ENCODE results near the gene DCAF5. TPM values are rescaled to one million over a fixed set of nuclear protein-coding genes. Genes with fewer than 3 reads are reported as not detected.
A peak's percentile ranks its signal among the peaks of the same experiment; 100 is the strongest.

The DCAF5 gene
- total RNA-seq, 3 donors from 2014 or later: 40.4 to 45.0 (median 43.3) TPM

DNA sequence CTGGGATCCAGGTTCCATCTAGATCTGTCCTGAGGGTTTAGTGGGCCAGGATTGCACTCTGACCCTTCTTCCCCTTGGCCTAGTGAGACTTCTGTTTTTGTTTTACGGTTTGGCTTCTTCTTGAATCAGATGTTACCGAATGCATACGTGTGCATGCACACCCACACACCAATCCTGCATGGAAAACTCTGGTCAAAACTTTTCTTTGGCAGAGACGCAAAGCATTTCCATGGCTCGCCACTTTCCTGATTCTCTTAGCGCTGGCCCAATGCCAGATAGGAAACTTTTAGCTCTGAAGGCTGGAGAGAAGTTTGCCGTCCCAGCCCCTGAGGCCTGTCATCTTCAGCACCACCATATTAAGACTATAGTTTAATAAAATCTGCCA, 106.5 kb downstream of the DCAF5 start:
- Histone ChIP-seq H3K4me1 (peaks cover 33 to 45% of the 10 kb centered on the region in 2 donors), H3K4me3 (no peak overlapping the region), H3K27me3 (no peaks in the 10 kb centered on the region), H3K36me3 (no peaks in the 10 kb centered on the region), H3K27ac (peak overlapping the region; percentile 83 to 94), H3K9me3 (no peaks in the 10 kb centered on the region)
- intact Hi-C loops (cut with DNase I; ENCODE audit: low total_unique reads): no loop called here
- TF ChIP-seq, protein P1, sequence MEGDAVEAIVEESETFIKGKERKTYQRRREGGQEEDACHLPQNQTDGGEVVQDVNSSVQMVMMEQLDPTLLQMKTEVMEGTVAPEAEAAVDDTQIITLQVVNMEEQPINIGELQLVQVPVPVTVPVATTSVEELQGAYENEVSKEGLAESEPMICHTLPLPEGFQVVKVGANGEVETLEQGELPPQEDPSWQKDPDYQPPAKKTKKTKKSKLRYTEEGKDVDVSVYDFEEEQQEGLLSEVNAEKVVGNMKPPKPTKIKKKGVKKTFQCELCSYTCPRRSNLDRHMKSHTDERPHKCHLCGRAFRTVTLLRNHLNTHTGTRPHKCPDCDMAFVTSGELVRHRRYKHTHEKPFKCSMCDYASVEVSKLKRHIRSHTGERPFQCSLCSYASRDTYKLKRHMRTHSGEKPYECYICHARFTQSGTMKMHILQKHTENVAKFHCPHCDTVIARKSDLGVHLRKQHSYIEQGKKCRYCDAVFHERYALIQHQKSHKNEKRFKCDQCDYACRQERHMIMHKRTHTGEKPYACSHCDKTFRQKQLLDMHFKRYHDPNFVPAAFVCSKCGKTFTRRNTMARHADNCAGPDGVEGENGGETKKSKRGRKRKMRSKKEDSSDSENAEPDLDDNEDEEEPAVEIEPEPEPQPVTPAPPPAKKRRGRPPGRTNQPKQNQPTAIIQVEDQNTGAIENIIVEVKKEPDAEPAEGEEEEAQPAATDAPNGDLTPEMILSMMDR (IDR thresholded peaks at IDR 0.05): no peak
- TF ChIP-seq POLR2AphosphoS5 (IDR thresholded peaks at IDR 0.05): peak in 1 of 3 donors; percentile 47
- peak in 1 of 2 donors; percentile 49 for DNase-seq (ENCODE audit: low spot score in 2 of 2)

DNA sequence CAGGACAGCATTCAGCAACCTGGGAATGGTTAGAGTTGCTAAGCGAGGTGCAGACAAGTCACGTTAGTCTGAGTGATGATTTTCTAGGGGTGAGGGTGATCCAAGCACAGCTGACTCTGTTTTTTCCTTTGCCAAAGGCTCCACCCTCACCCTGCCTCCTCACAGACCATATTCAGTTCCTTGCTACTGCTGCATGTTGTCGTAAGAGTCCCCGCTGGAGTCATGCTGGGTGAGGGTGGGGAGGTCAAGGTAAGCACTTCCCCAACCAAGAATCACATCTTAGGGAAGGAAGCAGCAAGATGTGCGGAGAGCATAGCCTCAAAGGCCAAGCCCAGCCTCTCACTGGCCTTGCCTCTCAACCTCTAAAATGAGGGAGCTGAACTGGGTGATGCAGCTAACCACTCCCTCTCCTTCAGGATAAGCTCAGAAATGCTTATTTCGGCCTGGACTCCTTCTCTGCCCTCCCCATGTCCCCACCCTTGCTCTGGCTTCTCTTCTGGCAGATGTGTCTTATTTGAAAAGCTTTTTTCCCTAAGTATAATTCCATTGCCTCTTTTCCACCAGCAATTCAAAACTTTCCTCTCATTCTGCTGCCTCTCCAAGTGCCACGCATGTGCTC, 107.0 kb downstream of the DCAF5 start:
- TF ChIP-seq POLR2AphosphoS5 (IDR thresholded peaks at IDR 0.05) (no peak), POLR2A (IDR thresholded peaks at IDR 0.05) (no peak)
- TF ChIP-seq, protein P1 (IDR thresholded peaks at IDR 0.05): no peak
- Histone ChIP-seq H3K4me1 (peaks cover 33 to 40% of the 10 kb centered on the region in 2 donors), H3K4me3 (no peak overlapping the region), H3K9me3 (no peaks in the 10 kb centered on the region), H3K27me3 (no peaks in the 10 kb centered on the region), H3K27ac (peak overlapping the region; percentile 83 to 94), H3K36me3 (no peaks in the 10 kb centered on the region)
- intact Hi-C loops (cut with DNase I; ENCODE audit: low total_unique reads): no loop called here
- no peak for DNase-seq (ENCODE audit: low spot score in 2 of 2)

DNA sequence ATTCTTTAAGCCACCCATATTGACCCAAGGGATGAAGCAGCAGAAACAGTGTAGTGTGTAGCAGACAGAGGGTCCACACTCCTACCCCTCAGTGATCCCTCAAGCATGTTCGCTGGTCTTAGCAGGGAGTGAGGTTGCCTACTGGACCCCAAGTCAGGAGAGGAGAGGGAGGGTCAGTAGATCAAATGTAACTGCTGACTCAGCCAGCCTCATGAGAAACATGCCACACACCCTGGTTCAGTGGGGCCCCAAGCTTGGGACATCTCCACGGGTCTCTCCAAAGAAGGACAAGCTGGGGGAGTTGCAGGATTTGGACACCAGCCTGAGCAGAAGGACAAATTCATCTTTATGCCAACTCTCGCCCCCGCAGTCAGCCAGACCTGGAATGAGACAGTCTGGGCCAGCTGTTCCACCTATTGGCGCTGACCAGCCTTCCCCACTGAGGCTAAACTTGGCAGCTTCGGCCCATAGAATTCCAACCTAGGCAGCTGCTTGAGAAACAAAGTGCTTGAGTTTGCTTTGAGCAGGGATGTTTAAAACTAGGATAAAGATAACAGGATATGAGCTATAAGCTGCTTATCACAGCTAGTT, 107.9 kb downstream of the DCAF5 start:
- intact Hi-C loops (cut with DNase I; ENCODE audit: low total_unique reads): no loop called here
- no peaks in the 10 kb centered on the region for H3K9me3 ChIP-seq
- H3K27ac ChIP-seq: peak overlapping the region; percentile 83 to 94
- H3K27me3 ChIP-seq: no peaks in the 10 kb centered on the region
- H3K4me1 ChIP-seq: peaks cover 31 to 37% of the 10 kb centered on the region in 2 donors
- peak overlapping the region in 1 of 3 donors; percentile 0 for H3K4me3 ChIP-seq
- DNase-seq (ENCODE audit: low spot score in 2 of 2): peak in 1 of 2 donors; percentile 81
- H3K36me3 ChIP-seq: no peaks in the 10 kb centered on the region
- peak in 2 of 3 donors; percentile 17 to 49 for TF ChIP-seq POLR2AphosphoS5 (IDR thresholded peaks at IDR 0.05)
- no peak for TF ChIP-seq POLR2A (IDR thresholded peaks at IDR 0.05)

DNA sequence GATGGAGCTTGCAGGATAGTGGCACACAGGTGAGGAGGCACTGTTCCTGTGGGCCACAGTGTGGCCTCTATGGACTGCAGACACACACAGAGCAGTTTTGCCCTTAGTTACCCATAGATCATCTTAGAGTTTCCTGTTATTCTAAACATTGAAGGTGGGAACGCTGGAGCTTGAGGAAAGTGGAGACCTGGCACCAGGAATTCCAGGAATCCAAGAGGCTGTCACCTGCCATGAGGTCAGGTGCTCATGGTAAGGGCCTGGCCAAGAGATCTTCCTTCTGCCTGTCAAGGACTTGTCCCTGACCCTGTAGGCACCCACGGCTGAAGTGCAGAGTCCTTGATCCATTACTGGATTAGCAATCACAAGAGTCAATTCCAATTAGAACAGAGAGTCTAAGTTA, 108.6 kb downstream of the DCAF5 start:
- H3K9me3 ChIP-seq: no peaks in the 10 kb centered on the region
- TF ChIP-seq, protein P1 (IDR thresholded peaks at IDR 0.05): no peak
- no peak for TF ChIP-seq POLR2A (IDR thresholded peaks at IDR 0.05)
- TF ChIP-seq POLR2AphosphoS5 (IDR thresholded peaks at IDR 0.05): no peak
- H3K36me3 ChIP-seq: no peaks in the 10 kb centered on the region
- H3K4me1 ChIP-seq: peaks cover 23 to 37% of the 10 kb centered on the region in 2 donors
- H3K27ac ChIP-seq: peak overlapping the region; percentile 83 to 94
- no peaks in the 10 kb centered on the region for H3K27me3 ChIP-seq
- no peak overlapping the region for H3K4me3 ChIP-seq
- intact Hi-C loops (cut with DNase I; ENCODE audit: low total_unique reads): no loop called here
- DNase-seq (ENCODE audit: low spot score in 2 of 2): no peak

DNA sequence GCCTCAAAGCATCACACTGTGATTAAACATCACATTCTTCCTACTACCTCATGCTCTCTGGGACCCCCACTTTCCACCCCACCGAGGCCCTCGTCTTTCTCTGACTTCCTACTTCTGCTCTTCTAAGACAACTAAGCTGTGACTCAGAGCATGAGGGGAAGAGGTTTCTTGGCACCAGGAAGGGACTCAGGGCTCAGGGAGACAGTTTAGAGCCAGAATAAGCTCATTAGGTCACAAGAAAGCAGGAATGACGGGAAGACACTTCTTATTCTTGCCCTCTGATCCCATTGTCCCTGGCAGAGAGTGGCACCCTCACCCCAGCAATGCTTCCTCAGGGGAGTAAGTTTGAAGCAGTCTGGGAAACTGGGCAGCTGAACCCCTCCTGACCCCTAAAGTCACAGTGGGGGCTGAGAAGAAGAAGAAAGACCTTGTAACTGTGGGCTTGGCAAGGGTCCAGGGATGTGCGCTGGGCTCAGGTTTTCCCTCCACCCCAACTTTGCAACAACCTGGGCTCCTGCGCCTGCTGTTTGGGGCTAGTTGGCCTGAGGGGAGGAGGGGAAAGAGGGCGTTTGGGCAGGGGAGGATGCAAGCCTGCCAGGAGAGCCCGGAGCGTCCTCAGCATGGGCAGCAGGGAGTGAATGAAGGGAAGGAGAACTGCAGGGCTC, 109.2 kb downstream of the DCAF5 start:
- no peaks in the 10 kb centered on the region for H3K36me3 ChIP-seq
- peaks cover 23 to 37% of the 10 kb centered on the region in 2 donors for H3K4me1 ChIP-seq
- H3K9me3 ChIP-seq: no peaks in the 10 kb centered on the region
- TF ChIP-seq POLR2AphosphoS5 (IDR thresholded peaks at IDR 0.05): no peak
- TF ChIP-seq, protein P1 (IDR thresholded peaks at IDR 0.05): no peak
- no peak for TF ChIP-seq POLR2A (IDR thresholded peaks at IDR 0.05)
- H3K27me3 ChIP-seq: no peaks in the 10 kb centered on the region
- intact Hi-C loops (cut with DNase I; ENCODE audit: low total_unique reads): no loop called here
- peak overlapping the region in 1 of 3 donors; percentile 1 for H3K4me3 ChIP-seq
- peak in 1 of 2 donors; percentile 63 for DNase-seq (ENCODE audit: low spot score in 2 of 2)
- peak overlapping the region; percentile 83 to 94 for H3K27ac ChIP-seq
